ENCODE results near the gene SLC4A4.

The SLC4A4 gene

GRCh38 chr4:71300964-71301363, 37.9 kb upstream of the SLC4A4 start:
- Histone ChIP-seq H3K36me3 (ENCODE audit: control insufficient read depth, low read length) (no peaks in the 10 kb centered on the region), H3K4me1 (ENCODE audit: control insufficient read depth, low read length) (no peaks in the 10 kb centered on the region), H3K9me2 (replicated peaks; ENCODE audit: control insufficient read depth, low read length) (no peaks in the 10 kb centered on the region), H3K4me3 (ENCODE audit: low read length) (no peak overlapping the region), H3K27ac (ENCODE audit: low read depth, low read length) (no peak overlapping the region), H3F3A (ENCODE audit: control insufficient read depth, insufficient read depth) (no peaks in the 10 kb centered on the region), H3K9me3 (ENCODE audit: control insufficient read depth, insufficient read depth, low read length) (no peaks in the 10 kb centered on the region), H4K20me1 (ENCODE audit: control insufficient read depth, insufficient read depth, low read depth, low read length) (no peaks in the 10 kb centered on the region), H3K27me3 (ENCODE audit: control insufficient read depth, low read length) (no peaks in the 10 kb centered on the region), H3K4me2 (ENCODE audit: low read length) (no peak overlapping the region), H3K79me2 (ENCODE audit: control insufficient read depth, low read length) (no peaks in the 10 kb centered on the region)
- TF ChIP-seq CTCF (IDR thresholded peaks at IDR 0.05; ENCODE audit: low read depth, low read length, poor library complexity, severe bottlenecking): no peak
- no peak for TF ChIP-seq EZH2phosphoT487 (IDR thresholded peaks at IDR 0.05; ENCODE audit: borderline replicate concordance, low read length)

- Histone ChIP-seq H3K79me2 (ENCODE audit: control insufficient read depth, low read length) (no peaks in the 10 kb centered on the region), H3K4me2 (ENCODE audit: low read length) (no peak overlapping the region), H3K4me3 (ENCODE audit: low read length) (no peak overlapping the region), H3K9me3 (ENCODE audit: control insufficient read depth, insufficient read depth, low read length) (no peaks in the 10 kb centered on the region), H3K27me3 (ENCODE audit: control insufficient read depth, low read length) (no peaks in the 10 kb centered on the region), H3F3A (ENCODE audit: control insufficient read depth, insufficient read depth) (no peaks in the 10 kb centered on the region), H3K27ac (ENCODE audit: low read depth, low read length) (no peak overlapping the region), H3K4me1 (ENCODE audit: control insufficient read depth, low read length) (no peaks in the 10 kb centered on the region), H3K9me2 (replicated peaks; ENCODE audit: control insufficient read depth, low read length) (no peaks in the 10 kb centered on the region), H4K20me1 (ENCODE audit: control insufficient read depth, insufficient read depth, low read depth, low read length) (no peaks in the 10 kb centered on the region), H3K36me3 (ENCODE audit: control insufficient read depth, low read length) (no peaks in the 10 kb centered on the region)
- no peak for TF ChIP-seq EZH2phosphoT487 (IDR thresholded peaks at IDR 0.05; ENCODE audit: borderline replicate concordance, low read length)
- TF ChIP-seq CTCF (IDR thresholded peaks at IDR 0.05; ENCODE audit: low read depth, low read length, poor library complexity, severe bottlenecking): no peak
Observed at GRCh38 chr4:71303287-71303686, 35.5 kb upstream of the SLC4A4 start.

- TF ChIP-seq EZH2phosphoT487 (IDR thresholded peaks at IDR 0.05; ENCODE audit: borderline replicate concordance, low read length) (no peak), CTCF (IDR thresholded peaks at IDR 0.05; ENCODE audit: low read depth, low read length, poor library complexity, severe bottlenecking) (no peak)
- Histone ChIP-seq H3K4me3 (ENCODE audit: low read length) (no peak overlapping the region), H3K4me2 (ENCODE audit: low read length) (no peak overlapping the region), H3K4me1 (ENCODE audit: control insufficient read depth, low read length) (no peaks in the 10 kb centered on the region), H3F3A (ENCODE audit: control insufficient read depth, insufficient read depth) (no peaks in the 10 kb centered on the region), H3K27ac (ENCODE audit: low read depth, low read length) (no peak overlapping the region), H3K9me2 (replicated peaks; ENCODE audit: control insufficient read depth, low read length) (no peaks in the 10 kb centered on the region), H3K27me3 (ENCODE audit: control insufficient read depth, low read length) (no peaks in the 10 kb centered on the region), H3K9me3 (ENCODE audit: control insufficient read depth, insufficient read depth, low read length) (no peaks in the 10 kb centered on the region), H3K36me3 (ENCODE audit: control insufficient read depth, low read length) (no peaks in the 10 kb centered on the region), H4K20me1 (ENCODE audit: control insufficient read depth, insufficient read depth, low read depth, low read length) (no peaks in the 10 kb centered on the region), H3K79me2 (ENCODE audit: control insufficient read depth, low read length) (no peaks in the 10 kb centered on the region)
Observed at GRCh38 chr4:71303850-71304249, 35.0 kb upstream of the SLC4A4 start.
